Measurements from ENCODE around the gene MDM4.

DNA sequence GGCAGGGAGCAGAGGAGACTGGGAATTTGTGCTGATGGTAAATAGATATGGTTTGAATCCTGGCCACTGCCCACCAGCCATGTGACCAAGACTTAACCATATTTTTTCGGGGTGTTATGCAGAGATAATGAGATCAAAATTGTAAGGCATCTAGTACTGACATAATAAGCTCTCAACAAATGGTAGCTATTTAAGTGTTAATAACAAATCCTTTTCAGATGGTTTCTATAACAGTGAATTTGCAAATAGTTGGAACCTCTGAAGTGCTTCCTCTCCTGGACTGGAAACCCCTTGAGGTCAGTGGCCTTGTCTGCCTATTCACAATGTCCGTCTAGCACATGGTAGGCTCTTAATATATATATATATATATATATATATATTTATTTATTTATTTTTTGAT lies 64.7 kb downstream of the MDM4 start:
- TF ChIP-seq, protein P1, sequence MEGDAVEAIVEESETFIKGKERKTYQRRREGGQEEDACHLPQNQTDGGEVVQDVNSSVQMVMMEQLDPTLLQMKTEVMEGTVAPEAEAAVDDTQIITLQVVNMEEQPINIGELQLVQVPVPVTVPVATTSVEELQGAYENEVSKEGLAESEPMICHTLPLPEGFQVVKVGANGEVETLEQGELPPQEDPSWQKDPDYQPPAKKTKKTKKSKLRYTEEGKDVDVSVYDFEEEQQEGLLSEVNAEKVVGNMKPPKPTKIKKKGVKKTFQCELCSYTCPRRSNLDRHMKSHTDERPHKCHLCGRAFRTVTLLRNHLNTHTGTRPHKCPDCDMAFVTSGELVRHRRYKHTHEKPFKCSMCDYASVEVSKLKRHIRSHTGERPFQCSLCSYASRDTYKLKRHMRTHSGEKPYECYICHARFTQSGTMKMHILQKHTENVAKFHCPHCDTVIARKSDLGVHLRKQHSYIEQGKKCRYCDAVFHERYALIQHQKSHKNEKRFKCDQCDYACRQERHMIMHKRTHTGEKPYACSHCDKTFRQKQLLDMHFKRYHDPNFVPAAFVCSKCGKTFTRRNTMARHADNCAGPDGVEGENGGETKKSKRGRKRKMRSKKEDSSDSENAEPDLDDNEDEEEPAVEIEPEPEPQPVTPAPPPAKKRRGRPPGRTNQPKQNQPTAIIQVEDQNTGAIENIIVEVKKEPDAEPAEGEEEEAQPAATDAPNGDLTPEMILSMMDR (IDR thresholded peaks at IDR 0.05): no peak
- no peak for TF ChIP-seq POLR2A (IDR thresholded peaks at IDR 0.05)
- no peak for TF ChIP-seq POLR2AphosphoS5 (IDR thresholded peaks at IDR 0.05; ENCODE audit: insufficient read depth in 1 of 2, low read depth in 1 of 2)

Measured in vagina (tissue), 2 donors.